Measurements from ENCODE around the gene BACH2.
A peak's percentile ranks its signal among the peaks of the same experiment; 100 is the strongest.
"Not testable (repeated sequence)": the region's sequence is repeated elsewhere in the genome, so short reads cannot be mapped to it uniquely, and the experiment has no call there.

BACH2 gene

GRCh38 chr6:90076511-90077415, 219.9 kb downstream of the BACH2 start:
- no peak for DNase-seq

GRCh38 chr6:90074161-90074850, 222.3 kb downstream of the BACH2 start:
- DNase-seq: peak in 11 of 58 donors; percentile 3 to 72 (median 25)

DNA sequence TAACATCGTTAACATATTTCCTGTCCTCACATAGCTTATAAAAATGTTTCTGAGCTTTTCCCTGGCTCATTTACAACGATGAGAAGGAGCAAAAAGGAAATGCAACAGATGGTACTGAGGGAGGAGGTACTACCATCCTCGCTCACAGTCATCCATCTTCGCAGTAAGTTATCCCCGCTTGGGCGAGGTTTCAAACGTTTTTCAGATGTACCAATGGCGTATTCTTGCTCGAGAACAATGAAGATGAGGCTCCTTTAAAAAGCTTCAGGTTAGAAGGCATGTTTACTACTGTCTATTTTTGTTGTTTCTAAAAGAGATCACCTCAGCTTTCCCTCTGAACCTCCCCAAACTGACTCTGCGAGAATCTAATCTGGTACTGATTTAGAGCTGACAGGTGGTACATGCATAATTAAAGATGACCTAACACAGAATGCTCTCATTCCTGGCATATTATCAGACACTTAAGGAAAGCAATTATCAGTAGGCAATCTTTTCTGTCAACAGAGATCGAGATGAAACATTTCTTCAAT, 223.6 kb downstream of the BACH2 start:
- DNase-seq: peak in 5 of 58 donors; percentile 8 to 41 (median 22)

- no peak for DNase-seq
Measured at GRCh38 chr6:90072501-90072900, 224.1 kb downstream of the BACH2 start.

DNA sequence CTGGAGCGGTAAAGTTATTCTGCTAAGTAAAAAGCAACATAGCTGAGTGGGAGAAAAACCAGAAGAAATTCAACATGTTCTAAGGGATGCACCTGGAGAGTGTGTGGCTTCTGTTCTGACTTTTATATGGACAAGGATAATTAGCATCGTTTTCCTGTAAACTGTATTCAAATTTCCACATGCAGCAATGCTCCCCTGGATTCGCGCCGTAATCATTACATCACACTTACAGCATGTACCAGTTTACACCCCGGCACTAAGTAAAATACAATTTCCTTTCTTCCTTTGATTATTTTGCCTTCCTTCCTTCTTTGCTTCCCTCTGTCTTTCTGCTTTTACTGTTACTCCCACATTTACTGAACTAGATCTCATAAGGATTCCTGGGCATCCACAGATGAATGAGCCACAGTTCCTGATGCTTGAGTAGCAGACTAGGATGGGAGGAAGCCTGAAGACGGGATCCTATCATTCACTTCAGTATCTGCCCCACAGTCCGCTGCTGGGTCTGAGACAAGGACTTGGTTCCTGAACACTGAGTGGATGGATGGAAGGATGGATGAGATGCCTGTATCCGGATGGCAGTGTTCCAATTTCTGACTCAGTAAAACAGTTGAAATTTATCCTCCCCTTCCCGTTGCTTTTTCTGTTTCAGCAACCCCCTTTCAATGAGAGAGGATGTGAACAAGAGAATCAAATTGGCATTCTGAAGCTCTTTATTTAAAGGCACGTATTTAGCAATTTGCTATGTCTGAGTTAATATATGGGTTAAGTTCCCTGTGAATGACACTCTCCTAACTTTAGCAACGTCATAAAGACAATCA, 227.7 kb downstream of the BACH2 start:
- DNase-seq: peak in 1 of 58 donors; percentile 23

DNA sequence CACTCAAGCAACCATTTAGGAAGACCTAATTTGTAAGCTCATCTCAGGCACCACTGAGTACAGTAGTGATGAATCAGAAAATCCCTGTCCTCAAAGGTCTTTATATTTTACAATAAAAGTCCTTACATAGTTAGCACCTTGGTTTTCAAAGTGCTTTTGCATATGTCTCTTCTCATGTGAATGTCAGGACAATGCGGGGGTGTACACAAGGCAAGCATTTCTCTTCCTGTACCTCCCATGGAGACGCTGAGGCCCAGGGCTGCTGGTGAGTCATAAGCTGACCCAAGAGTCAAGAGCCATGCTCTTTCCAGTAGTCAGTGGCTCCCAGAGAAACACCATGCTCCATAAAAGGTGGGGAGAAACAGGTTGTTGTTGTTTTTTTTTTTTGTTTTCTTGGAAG, 228.4 kb downstream of the BACH2 start:
- no peak for DNase-seq

DNA sequence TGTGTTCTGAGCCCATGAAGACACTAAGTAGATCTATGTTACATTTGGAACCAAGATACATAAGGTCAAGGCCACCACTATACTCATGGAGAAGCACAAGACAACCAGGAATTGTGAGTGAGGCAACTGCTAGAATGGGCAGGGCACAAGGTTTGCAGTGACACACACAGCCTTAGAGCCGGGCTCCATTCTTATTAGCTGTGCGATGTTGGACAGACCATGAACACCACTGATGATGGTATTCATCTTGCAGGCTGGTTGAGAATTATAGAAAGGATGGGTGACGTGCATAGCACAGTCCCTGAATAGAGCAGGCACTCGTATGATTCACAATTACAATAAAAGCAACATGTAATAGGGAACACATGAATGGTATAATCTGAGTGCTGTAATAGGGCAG, 229.9 kb downstream of the BACH2 start:
- DNase-seq: no peak

- no peak for DNase-seq
Measured at GRCh38 chr6:90065173-90065572, 231.5 kb downstream of the BACH2 start.

- no peak for DNase-seq
Measured at GRCh38 chr6:90062667-90063066, 234.0 kb downstream of the BACH2 start.

DNA sequence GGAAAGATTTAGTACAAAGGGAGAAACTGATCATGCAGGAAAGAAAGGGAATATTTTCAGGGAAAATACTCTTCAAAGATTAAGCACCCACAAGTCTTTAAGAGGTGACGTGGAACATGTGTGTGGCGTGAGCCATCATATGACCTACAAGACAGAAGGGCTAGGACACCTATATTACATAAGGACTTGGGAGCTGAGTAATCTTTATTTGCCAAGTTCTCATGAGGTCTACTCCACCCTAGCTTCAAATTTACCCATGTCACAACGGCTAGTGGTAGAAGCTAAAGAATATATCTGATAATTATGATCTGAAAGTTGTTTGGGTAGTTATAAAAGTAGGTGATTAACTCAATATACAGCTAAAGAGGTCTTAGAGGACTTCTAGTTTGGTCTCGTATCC, 234.6 kb downstream of the BACH2 start:
- DNase-seq: no peak

DNA sequence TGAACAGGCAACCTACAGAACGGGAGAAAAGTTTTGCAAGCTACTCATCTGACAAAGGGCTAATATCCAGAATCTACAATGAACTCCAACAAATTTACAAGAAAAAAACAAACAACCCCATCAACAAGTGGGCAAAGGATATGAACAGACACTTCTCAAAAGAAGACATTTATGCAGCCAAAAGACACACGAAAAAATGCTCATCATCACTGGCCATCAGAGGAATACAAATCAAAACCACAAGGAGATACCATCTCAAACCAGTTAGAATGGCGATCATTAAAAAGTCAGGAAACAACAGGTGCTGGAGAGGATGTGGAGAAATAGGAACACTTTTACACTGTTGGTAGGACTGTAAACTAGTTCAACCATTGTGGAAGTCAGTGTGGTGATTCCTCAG, 237.5 kb downstream of the BACH2 start:
- DNase-seq: not testable (repeated sequence)

- DNase-seq: not testable (repeated sequence)
Measured at GRCh38 chr6:90055924-90056323, 240.7 kb downstream of the BACH2 start.

DNA sequence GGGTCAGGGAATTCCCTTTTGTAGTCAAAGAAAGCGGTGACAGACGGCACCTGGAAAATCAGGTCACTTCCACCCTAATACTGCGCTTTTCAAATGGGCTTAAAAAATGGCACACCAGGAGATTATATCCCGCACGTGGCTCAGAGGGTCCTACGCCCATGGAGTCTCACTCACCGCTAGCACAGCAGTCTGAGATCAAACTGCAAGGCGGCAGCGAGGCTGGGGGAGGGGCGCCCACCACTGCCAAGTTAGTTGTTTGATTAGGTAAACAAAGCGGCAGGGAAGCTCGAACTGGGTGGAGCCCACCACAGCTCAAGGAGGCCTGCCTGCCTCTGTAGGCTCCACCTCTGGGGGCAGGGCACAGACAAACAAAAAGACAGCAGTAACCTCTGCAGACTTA, 242.4 kb downstream of the BACH2 start:
- DNase-seq: not testable (repeated sequence)

GRCh38 chr6:90053614-90054013, 243.0 kb downstream of the BACH2 start:
- DNase-seq: no peak

DNA sequence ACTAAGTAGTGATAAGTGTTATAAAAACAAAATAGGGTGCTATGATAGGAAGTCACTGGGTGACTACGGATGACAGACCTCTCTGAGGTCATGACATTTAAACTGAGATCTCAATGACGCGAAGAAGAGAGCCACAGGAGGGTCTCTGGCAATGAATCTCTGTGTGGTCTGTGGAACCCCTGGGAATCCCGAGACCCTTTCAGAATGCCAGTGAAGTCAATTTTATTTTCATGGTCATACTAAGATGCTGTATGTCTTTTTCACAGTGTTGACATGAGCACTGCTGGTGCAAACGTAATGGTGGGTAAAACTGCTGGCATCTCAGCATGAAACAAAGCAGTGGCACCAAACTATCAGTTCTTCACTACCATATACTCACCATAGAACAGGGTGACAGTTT, 247.3 kb downstream of the BACH2 start:
- DNase-seq: no peak

- DNase-seq: no peak
Measured at GRCh38 chr6:90048206-90048967, 248.3 kb downstream of the BACH2 start.

DNA sequence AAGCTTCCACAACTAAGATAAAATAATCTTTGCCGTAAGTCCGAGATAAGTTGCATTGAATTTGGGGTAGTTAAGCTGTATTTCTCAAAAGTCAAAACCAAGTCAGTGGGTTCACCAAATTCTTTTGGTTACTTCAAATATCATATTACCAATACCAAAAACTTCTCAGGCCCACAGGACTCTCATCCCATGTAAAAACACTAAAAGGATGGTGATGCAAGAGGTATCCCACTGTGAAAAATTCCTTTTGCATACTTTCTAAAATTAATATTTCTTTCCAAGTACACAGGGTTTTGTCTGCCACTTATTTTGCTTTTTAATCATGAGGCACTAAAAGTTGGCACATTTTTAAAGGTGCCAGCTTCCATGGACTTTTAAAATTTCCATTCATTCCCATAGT, 251.1 kb downstream of the BACH2 start:
- DNase-seq: no peak

GRCh38 chr6:90044833-90045381, 251.7 kb downstream of the BACH2 start:
- DNase-seq: peak in 1 of 58 donors; percentile 8

DNA sequence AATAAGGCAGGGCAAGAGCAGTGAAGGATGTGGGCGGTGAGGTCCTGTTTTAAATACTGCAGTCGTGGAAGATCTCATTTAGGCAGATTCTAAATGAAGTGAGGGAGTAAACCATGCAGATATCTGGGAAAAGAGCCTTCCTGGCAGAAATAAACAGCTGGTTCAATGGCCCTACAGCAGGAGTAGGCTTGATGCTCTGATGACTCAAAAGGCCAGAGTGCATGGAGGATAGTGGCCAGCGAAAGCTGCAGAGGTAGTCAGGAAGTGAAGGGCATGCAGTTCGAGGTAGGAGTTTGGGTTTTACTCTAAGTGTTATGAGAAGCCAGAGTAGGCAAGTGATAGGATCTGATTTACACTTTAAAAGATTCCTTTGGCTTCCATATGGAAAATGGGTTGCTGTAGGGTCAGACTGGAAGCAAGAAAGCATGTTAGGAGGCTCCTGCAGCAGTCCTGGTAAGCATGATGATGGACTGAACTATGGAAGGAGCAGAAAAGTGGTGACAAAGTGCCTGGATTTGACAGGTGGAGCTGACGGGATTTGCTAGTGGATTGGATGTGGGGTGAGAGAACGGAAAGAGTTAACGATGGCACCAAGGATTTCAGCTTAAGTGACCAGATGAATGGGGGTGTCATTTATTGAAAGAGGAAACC, 252.3 kb downstream of the BACH2 start:
- no peak for DNase-seq

DNA sequence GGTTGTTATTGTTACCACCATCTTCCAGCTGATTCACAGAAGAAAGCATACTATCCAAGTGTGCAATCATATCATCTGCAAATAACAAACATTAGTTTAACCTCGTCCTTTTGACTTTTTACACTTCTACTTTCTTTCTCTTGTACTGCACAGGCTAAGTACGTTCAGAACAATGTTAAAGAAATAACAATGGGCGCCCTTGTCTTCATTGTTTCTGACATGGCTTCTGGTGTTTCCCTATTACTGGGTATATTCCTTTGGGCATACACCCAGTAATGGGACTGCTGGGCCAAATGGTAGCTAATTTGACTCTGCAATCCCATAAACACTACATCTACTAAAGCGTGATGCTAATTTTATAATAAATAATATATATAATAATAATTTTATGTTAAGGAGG, 255.7 kb downstream of the BACH2 start:
- DNase-seq: peak in 1 of 58 donors; percentile 2
